AG09319 (cell line): Measurements from ENCODE around the gene PTPRM.

ENCODE experiments used
- DNase-seq: peaks from one replicate; pipeline ENCODE4 v3.0.0-alpha.2; 2010; ENCODE audit warnings: low read depth; ENCODE audit errors: extremely low read depth
- TF ChIP-seq, protein P1 (sequence below): IDR thresholded peaks from 2 replicates; pipeline ENCODE4 v1.5.1; 2011; ENCODE audit warnings: low read depth, mild to moderate bottlenecking, inconsistent platforms, low read length, moderate library complexity

Gene PTPRM

GRCh38 chr18:8453528-8453927 lies 886.4 kb downstream of the PTPRM start:
- TF ChIP-seq, protein P1, sequence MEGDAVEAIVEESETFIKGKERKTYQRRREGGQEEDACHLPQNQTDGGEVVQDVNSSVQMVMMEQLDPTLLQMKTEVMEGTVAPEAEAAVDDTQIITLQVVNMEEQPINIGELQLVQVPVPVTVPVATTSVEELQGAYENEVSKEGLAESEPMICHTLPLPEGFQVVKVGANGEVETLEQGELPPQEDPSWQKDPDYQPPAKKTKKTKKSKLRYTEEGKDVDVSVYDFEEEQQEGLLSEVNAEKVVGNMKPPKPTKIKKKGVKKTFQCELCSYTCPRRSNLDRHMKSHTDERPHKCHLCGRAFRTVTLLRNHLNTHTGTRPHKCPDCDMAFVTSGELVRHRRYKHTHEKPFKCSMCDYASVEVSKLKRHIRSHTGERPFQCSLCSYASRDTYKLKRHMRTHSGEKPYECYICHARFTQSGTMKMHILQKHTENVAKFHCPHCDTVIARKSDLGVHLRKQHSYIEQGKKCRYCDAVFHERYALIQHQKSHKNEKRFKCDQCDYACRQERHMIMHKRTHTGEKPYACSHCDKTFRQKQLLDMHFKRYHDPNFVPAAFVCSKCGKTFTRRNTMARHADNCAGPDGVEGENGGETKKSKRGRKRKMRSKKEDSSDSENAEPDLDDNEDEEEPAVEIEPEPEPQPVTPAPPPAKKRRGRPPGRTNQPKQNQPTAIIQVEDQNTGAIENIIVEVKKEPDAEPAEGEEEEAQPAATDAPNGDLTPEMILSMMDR, result no peak
- DNase-seq, result no peak

DNA sequence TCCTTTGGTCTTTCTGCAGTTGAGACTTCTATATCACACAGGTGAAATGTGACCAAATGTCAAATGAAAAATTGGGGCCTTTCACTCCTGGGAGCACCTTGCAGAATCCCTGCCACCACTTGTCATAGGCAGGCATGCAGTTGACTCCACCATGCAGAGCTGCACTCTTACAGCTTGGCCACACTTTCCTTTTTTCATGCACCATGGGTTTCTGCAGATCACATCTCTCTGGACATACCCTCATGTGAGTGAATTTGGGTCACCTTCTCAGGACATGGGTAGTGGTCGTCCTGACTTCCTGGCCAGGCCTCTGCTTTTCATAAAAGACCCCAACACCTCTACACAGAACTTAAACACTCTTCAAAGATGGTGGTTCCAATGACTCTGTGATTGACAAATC lies 887.0 kb downstream of the PTPRM start:
- DNase-seq, result no peak
- TF ChIP-seq, protein P1, result no peak

DNA sequence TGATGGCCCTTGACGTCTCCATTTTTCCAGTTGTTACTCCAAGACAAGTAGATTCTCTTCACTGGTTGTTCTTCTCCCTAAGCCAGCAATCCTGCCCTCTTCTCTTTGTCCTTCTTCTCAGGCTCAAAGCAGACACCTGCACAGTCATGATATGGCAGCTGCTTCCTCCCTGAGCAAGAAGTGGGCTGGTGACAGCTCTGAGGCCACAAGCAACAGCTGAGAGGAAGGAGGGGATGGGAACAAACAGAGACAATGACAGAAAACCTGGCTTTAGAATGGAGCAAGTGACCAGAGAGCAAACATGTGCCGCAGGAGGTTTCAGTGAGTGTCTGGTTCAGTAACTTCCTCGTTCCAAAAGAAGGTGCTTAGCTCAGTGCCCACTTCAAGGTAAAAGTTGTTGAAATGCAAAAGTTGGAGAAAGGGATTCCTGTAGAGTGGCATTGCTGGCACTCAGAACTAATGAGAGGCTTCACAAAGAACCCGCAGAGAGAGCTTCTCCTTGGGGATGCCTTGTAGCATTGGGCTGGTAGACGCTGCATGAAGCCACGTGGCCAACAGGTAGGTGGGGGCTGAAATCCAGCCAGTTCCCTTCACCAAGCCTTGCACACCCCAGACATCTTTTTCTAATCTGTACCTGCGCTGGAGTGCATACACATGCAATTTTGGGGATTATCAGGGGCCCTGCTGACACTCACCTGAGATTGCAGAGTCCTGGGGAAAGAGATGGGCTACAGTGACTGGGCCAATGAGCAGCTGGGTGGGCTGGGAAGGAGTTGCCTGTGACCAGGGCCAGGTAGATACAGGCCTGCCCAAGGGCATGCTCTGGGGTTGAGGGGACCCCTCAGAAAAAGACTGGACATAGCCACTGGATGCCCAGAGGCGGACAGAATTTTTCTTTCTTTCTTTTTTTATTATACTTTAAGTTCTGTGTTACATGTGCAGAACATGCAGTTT lies 888.8 kb downstream of the PTPRM start:
- no peak for DNase-seq
- TF ChIP-seq, protein P1, result no peak
